ENCODE data around the gene GRAMD1A. TPM values are rescaled to one million over a fixed set of nuclear protein-coding genes. Genes with fewer than 3 reads are reported as not detected.

GRAMD1A gene
- total and polyA plus RNA-seq, 2 of the 8 experiments (the other 6 are each of a cell fraction or from before 2014, with no cell fraction given): 113 to 154 TPM

DNA sequence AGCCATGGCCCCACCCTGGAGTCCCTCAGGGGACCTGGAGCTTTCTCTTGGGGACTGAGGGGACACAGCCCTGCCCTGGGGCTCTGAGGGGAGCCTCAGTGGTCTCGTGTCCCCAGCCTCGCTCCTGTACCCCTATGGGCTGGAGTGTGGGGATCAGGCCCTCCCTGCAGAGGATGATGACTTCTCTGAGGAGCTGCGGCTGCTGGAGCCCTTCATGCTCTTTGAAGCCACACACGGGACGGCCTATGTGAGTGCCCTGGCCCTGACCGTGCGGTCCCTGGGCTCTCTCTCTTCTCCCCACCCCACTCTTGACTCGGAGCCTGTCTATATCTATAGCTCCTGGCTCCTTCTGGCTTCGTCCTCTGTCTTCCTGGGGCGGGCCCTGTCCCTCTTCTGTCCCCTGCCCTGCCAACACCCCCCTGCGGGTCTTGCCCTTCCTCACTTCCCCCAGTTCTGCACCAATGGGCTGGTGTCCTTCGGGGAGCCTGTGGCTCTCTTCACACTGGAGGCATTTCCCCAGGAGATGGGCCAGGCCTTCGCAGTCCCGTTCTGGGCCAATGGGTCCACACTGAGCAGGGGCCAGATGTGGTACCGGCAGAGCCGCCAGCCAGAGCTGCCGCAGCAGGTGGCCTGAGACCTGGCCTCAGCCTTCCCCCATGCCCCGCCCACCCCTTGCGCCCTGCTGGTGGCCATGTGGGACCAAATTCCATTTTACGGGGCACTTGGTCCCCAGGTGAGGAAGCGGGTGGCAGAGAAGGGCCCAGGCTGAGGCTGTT, 74.5 kb downstream of the GRAMD1A start (continued):
- TF ChIP-seq, protein P1, sequence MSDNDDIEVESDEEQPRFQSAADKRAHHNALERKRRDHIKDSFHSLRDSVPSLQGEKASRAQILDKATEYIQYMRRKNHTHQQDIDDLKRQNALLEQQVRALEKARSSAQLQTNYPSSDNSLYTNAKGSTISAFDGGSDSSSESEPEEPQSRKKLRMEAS (IDR thresholded peaks at IDR 0.05): no peak

All from H1 (cell line).